GM19467 (cell line): ENCODE measurements around the gene RUBCNL.
A peak's percentile ranks its signal among the peaks of the same experiment; 100 is the strongest.

Experiments
- ATAC-seq: cut with Tn5 transposase; IDR thresholded peaks from one replicate; pipeline ENCODE4 v1.9.1; 2021; ENCODE audit warnings: mild to moderate bottlenecking, moderate library complexity; ENCODE audit not compliant: unreplicated experiment

The RUBCNL gene

GRCh38 chr13:46341112-46341711 lies 45.8 kb downstream of the RUBCNL start:
- peak; percentile 55 for ATAC-seq

- no peak for ATAC-seq
These were observed 46.4 kb downstream of the RUBCNL start for GRCh38 chr13:46340631-46341111.

- no peak for ATAC-seq
These were observed 47.0 kb downstream of the RUBCNL start for GRCh38 chr13:46340011-46340410.

GRCh38 chr13:46339035-46339666 lies 47.9 kb downstream of the RUBCNL start:
- ATAC-seq = no peak

GRCh38 chr13:46337700-46338099 lies 49.4 kb downstream of the RUBCNL start:
- ATAC-seq = no peak

- no peak for ATAC-seq
These were observed 52.8 kb downstream of the RUBCNL start for GRCh38 chr13:46334035-46334822.

- no peak for ATAC-seq
These were observed 54.3 kb downstream of the RUBCNL start for GRCh38 chr13:46332772-46333171.

- no peak for ATAC-seq
These were observed 57.4 kb downstream of the RUBCNL start for GRCh38 chr13:46329624-46330023.

- no peak for ATAC-seq
These were observed 59.8 kb downstream of the RUBCNL start for GRCh38 chr13:46327246-46327645.

GRCh38 chr13:46324976-46325375 lies 62.1 kb downstream of the RUBCNL start:
- no peak for ATAC-seq

GRCh38 chr13:46321494-46322225 lies 65.4 kb downstream of the RUBCNL start:
- ATAC-seq = no peak

- no peak for ATAC-seq
These were observed 66.2 kb downstream of the RUBCNL start for GRCh38 chr13:46320821-46321220.

- no peak for ATAC-seq
These were observed 66.6 kb downstream of the RUBCNL start for GRCh38 chr13:46320406-46320805.

- no peak for ATAC-seq
These were observed 68.1 kb downstream of the RUBCNL start for GRCh38 chr13:46318986-46319385.

- no peak for ATAC-seq
These were observed 69.9 kb downstream of the RUBCNL start for GRCh38 chr13:46317120-46317519.

- no peak for ATAC-seq
These were observed 71.5 kb downstream of the RUBCNL start for GRCh38 chr13:46315491-46316075.

GRCh38 chr13:46315036-46315435 lies 72.0 kb downstream of the RUBCNL start:
- ATAC-seq = no peak

- no peak for ATAC-seq
These were observed 72.5 kb downstream of the RUBCNL start for GRCh38 chr13:46314587-46314986.

- no peak for ATAC-seq
These were observed 73.4 kb downstream of the RUBCNL start for GRCh38 chr13:46313432-46314257.

GRCh38 chr13:46313024-46313423 lies 74.0 kb downstream of the RUBCNL start:
- ATAC-seq = no peak
